ENCODE measurements around the gene ASTN1. TPM values are rescaled to one million over a fixed set of nuclear protein-coding genes. Genes with fewer than 3 reads are reported as not detected.

The ASTN1 gene
- total and polyA plus RNA-seq, 2 experiments from 2014 or later: 1.1 TPM; not detected in 1

DNA sequence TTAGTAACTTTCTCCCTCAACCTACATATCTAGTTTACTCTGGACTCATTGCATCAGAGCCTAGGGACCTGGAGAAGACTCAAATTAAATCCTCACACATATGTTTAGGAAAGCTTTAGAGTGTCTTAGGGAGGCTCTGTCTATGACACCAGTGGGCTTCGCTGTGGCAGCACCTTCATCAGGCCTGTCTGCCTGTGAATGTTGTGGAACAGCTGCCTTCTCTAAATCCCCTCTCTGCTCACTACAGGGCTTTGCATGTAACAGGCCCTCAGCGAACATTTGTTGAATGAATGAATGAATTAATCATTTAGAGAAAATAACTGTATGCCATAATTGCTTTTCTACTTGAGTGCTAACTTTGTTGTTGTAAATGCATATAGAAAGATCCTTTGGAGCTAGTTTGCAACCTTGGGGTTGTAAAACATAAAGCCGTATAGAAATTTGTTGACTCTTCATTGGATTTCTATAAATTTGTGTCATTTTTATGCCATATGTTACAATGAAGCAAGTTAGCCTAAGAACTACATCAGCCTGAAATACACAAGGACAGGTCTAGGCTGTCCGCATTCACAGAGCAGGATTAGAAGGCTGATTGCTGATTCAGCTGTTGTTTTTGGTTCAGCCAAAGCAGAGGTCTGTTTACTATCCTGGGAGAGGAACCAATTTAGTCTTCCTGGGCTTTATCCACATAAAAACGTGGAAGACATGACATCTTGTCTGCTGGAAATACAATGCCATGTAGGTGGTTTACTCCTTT, 238.0 kb downstream of the ASTN1 start:
- H3K4me1 ChIP-seq (ENCODE audit: insufficient read depth): no peaks in the 10 kb centered on the region
- H4K20me1 ChIP-seq (ENCODE audit: insufficient read depth, poor library complexity, severe bottlenecking): no peaks in the 10 kb centered on the region
- no peak overlapping the region for H3K4me3 ChIP-seq
- H2AFZ ChIP-seq: no peak overlapping the region
- H3K27ac ChIP-seq: no peak overlapping the region
- H3K79me2 ChIP-seq: no peaks in the 10 kb centered on the region
- no peak overlapping the region for H3K4me2 ChIP-seq
- no peaks in the 10 kb centered on the region for H3K27me3 ChIP-seq
- H3K9me2 ChIP-seq (replicated peaks; ENCODE audit: insufficient read depth): no peaks in the 10 kb centered on the region
- H3K36me3 ChIP-seq (replicated peaks; ENCODE audit: insufficient read depth, low read depth): no peaks in the 10 kb centered on the region
- no peaks in the 10 kb centered on the region for H3K9me3 ChIP-seq (ENCODE audit: low read depth)
- no peak for DNase-seq (ENCODE audit: low spot score)
- 69% methylated on average over 5 of the region's 5 CpGs for WGBS (ENCODE audit: low lambda C conversion rate, missing lambda C conversion rate)
- no peak for TF ChIP-seq EZH2phosphoT487 (IDR thresholded peaks at IDR 0.05; ENCODE audit: low read depth, severe bottlenecking, unreplicated experiment)
- no peak for TF ChIP-seq CTCF (IDR thresholded peaks at IDR 0.05; ENCODE audit: poor library complexity)
- no peak for TF ChIP-seq EZH2 (IDR thresholded peaks at IDR 0.05; ENCODE audit: borderline replicate concordance)

GRCh38 chr1:176925223-176925622, 239.3 kb downstream of the ASTN1 start:
- Histone ChIP-seq H3K4me1 (ENCODE audit: insufficient read depth) (no peaks in the 10 kb centered on the region), H3K9me2 (replicated peaks; ENCODE audit: insufficient read depth) (no peaks in the 10 kb centered on the region), H3K36me3 (replicated peaks; ENCODE audit: insufficient read depth, low read depth) (no peaks in the 10 kb centered on the region), H3K27me3 (no peaks in the 10 kb centered on the region), H3K27ac (no peak overlapping the region), H4K20me1 (ENCODE audit: insufficient read depth, poor library complexity, severe bottlenecking) (no peaks in the 10 kb centered on the region), H3K4me2 (no peak overlapping the region), H3K79me2 (no peaks in the 10 kb centered on the region), H3K4me3 (no peak overlapping the region), H2AFZ (no peak overlapping the region), H3K9me3 (ENCODE audit: low read depth) (no peaks in the 10 kb centered on the region)
- no peak for DNase-seq (ENCODE audit: low spot score)
- no peak for TF ChIP-seq EZH2 (IDR thresholded peaks at IDR 0.05; ENCODE audit: borderline replicate concordance)
- no peak for TF ChIP-seq CTCF (IDR thresholded peaks at IDR 0.05; ENCODE audit: poor library complexity)
- no peak for TF ChIP-seq EZH2phosphoT487 (IDR thresholded peaks at IDR 0.05; ENCODE audit: low read depth, severe bottlenecking, unreplicated experiment)
- WGBS (ENCODE audit: low lambda C conversion rate, missing lambda C conversion rate): 93% methylated on average over 5 of the region's 5 CpGs

- H3K4me1 ChIP-seq (ENCODE audit: insufficient read depth): no peaks in the 10 kb centered on the region
- H3K9me3 ChIP-seq (ENCODE audit: low read depth): no peaks in the 10 kb centered on the region
- no peak for DNase-seq (ENCODE audit: low spot score)
- no peaks in the 10 kb centered on the region for H3K36me3 ChIP-seq (replicated peaks; ENCODE audit: insufficient read depth, low read depth)
- WGBS (ENCODE audit: low lambda C conversion rate, missing lambda C conversion rate): 93% methylated on average over 1 of the region's 1 CpG
- no peak overlapping the region for H3K4me2 ChIP-seq
- no peaks in the 10 kb centered on the region for H3K9me2 ChIP-seq (replicated peaks; ENCODE audit: insufficient read depth)
- H3K27ac ChIP-seq: no peak overlapping the region
- no peaks in the 10 kb centered on the region for H3K27me3 ChIP-seq
- H3K4me3 ChIP-seq: no peak overlapping the region
- TF ChIP-seq EZH2 (IDR thresholded peaks at IDR 0.05; ENCODE audit: borderline replicate concordance) (no peak), EZH2phosphoT487 (IDR thresholded peaks at IDR 0.05; ENCODE audit: low read depth, severe bottlenecking, unreplicated experiment) (no peak), CTCF (IDR thresholded peaks at IDR 0.05; ENCODE audit: poor library complexity) (no peak)
- no peaks in the 10 kb centered on the region for H3K79me2 ChIP-seq
- no peaks in the 10 kb centered on the region for H4K20me1 ChIP-seq (ENCODE audit: insufficient read depth, poor library complexity, severe bottlenecking)
- no peak overlapping the region for H2AFZ ChIP-seq
Observed at GRCh38 chr1:176923283-176923682, 241.2 kb downstream of the ASTN1 start.
